ENCODE results near the gene RAP1GAP2. TPM values are rescaled to one million over a fixed set of nuclear protein-coding genes. Genes with fewer than 3 reads are reported as not detected.
"Not testable (repeated sequence)": the region's sequence is repeated elsewhere in the genome, so short reads cannot be mapped to it uniquely, and the experiment has no call there.

Gene RAP1GAP2
- total RNA-seq, 1 experiment from 2014 or later, result 4.4 TPM

DNA sequence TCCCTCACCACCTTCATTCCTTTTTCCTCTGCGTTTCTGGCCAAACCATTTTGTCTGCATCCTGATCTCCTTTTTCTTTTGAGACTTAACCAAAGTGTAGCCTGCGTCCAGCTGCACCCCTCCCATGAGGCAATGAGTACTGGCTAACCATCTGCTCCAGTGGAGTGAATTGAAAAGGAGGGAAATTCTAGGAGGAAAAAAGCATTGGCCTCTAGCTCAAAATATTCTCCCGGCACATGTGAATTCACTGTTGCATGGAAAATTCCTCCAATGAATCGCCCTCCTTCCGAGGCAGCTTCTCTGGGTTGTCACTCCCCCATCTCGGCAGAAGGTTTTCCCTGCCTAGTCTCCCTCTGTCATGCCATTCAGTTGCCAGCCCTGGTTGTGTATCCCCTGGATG, 5.6 kb downstream of the RAP1GAP2 start:
- no peak for DNase-seq
- H3K36me3 ChIP-seq, result no peaks in the 10 kb centered on the region
- no peak overlapping the region for H3K4me3 ChIP-seq
- no peaks in the 10 kb centered on the region for H3K9me3 ChIP-seq
- no peaks in the 10 kb centered on the region for H3K27me3 ChIP-seq

DNA sequence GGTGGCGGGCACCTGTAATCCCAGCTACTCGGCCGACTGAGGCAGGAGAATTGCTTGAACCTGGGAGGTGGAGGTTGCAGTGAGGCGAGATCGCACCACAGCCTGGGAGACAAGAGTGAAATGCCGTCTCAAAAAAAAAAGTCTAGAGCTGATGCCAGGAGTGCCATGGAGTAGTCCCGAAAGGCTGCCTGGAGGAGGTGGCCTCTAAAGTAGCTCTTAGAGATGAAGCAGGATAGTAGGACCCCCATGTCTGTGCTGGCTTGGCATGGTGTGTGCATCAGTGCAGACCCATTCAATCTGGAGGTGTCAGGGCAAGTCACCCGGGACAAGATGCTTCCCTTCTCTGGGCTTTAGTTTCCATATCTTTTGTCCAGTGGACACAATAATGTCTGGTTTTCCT, 6.3 kb downstream of the RAP1GAP2 start:
- Histone ChIP-seq H3K9me3 (no peaks in the 10 kb centered on the region), H3K36me3 (no peaks in the 10 kb centered on the region), H3K27me3 (no peaks in the 10 kb centered on the region), H3K4me3 (no peak overlapping the region)
- DNase-seq, result no peak

- no peak for DNase-seq
These were observed 7.1 kb downstream of the RAP1GAP2 start for GRCh38 chr17:2803386-2803785.

GRCh38 chr17:2803971-2804370, 7.7 kb downstream of the RAP1GAP2 start:
- H3K27me3 ChIP-seq, result no peaks in the 10 kb centered on the region
- no peak overlapping the region for H3K4me3 ChIP-seq
- H3K9me3 ChIP-seq, result no peaks in the 10 kb centered on the region
- DNase-seq, result no peak
- H3K36me3 ChIP-seq, result no peaks in the 10 kb centered on the region

More at GRCh38 chr17:2803386-2803785, 7.1 kb downstream of the RAP1GAP2 start:
- H3K27me3 ChIP-seq, result no peaks in the 10 kb centered on the region
- no peaks in the 10 kb centered on the region for H3K9me3 ChIP-seq
- no peaks in the 10 kb centered on the region for H3K36me3 ChIP-seq
- H3K4me3 ChIP-seq, result no peak overlapping the region

DNA sequence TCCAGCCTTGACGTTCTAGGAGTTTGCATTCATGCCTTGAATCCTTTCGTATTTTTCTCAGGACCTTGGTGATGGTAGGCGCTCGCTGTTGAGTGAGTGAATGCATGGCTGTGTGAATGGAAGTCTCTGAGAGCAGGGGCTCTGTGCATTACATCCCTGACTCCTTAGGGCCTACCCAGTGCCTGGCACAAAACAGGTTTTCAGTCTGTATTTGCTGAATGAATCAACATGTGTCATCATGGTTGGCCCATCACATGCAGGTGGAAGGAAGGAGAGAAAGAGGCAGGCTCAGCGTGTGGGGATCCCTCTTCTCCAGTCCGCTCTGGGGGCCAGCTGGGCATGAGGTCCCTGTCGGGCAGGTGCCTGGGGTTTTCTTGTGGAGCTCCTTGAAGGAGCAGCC, 8.7 kb downstream of the RAP1GAP2 start:
- no peaks in the 10 kb centered on the region for H3K9me3 ChIP-seq
- no peaks in the 10 kb centered on the region for H3K27me3 ChIP-seq
- no peak for DNase-seq
- no peak overlapping the region for H3K4me3 ChIP-seq
- H3K36me3 ChIP-seq, result no peaks in the 10 kb centered on the region

GRCh38 chr17:2805961-2806360, 9.7 kb downstream of the RAP1GAP2 start:
- DNase-seq, result no peak
- no peaks in the 10 kb centered on the region for H3K36me3 ChIP-seq
- no peaks in the 10 kb centered on the region for H3K27me3 ChIP-seq
- no peak overlapping the region for H3K4me3 ChIP-seq
- H3K9me3 ChIP-seq, result no peaks in the 10 kb centered on the region

GRCh38 chr17:2808367-2809335, 12.4 kb downstream of the RAP1GAP2 start:
- H3K9me3 ChIP-seq, result no peaks in the 10 kb centered on the region
- H3K27me3 ChIP-seq, result no peaks in the 10 kb centered on the region
- H3K4me3 ChIP-seq, result no peak overlapping the region
- DNase-seq, result no peak
- no peaks in the 10 kb centered on the region for H3K36me3 ChIP-seq

- H3K36me3 ChIP-seq, result no peaks in the 10 kb centered on the region
- no peak for DNase-seq
- no peak overlapping the region for H3K4me3 ChIP-seq
- no peaks in the 10 kb centered on the region for H3K9me3 ChIP-seq
- no peaks in the 10 kb centered on the region for H3K27me3 ChIP-seq
These were observed 13.1 kb downstream of the RAP1GAP2 start for GRCh38 chr17:2809337-2809736.

GRCh38 chr17:2814049-2814448, 17.8 kb downstream of the RAP1GAP2 start:
- Histone ChIP-seq H3K9me3 (no peaks in the 10 kb centered on the region), H3K27me3 (no peaks in the 10 kb centered on the region), H3K4me3 (no peak overlapping the region), H3K36me3 (no peaks in the 10 kb centered on the region)
- no peak for DNase-seq

DNA sequence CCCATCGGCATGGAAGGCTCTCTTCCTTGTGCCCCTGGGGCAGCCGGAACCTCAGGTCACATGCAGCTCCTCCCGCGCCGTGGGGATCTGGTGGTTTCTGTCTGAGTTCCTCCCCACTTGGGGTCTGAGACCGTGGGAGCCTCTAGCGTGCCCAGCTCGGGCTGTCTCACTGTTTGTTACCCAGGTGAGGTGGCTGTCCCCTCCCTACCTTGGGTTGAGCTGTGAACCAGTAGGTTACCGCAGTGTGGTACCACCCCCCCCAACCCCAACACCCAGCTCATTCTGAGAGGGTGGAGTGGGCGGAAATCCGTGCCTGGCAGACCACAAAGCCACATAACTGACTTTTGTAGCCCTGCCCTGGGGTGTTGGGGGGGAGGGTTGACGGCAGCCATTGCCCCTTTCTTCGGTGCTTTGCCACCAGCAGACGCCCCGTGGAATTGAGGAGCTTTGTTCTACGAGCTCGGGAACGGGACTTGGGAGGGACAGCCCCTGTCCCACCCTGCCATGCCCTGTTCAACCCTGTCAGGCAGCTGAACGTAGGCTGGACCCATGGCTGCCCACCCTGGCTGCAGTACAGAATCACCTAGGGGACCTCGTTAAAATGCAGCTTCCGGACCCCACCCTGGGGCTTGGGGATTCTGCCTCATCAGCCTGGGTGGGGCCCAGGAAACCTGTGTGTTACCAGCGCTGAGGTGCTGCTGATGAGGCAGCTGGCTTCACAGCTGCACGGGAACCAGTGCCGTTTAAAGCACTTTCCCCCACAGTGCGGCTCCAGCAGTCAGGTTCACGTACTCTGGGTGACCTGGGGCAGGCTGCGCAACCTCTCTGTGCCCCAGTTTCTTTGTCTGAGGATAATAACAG, 18.5 kb downstream of the RAP1GAP2 start:
- Histone ChIP-seq H3K4me3 (no peak overlapping the region), H3K9me3 (no peaks in the 10 kb centered on the region), H3K27me3 (no peaks in the 10 kb centered on the region), H3K36me3 (no peaks in the 10 kb centered on the region)
- DNase-seq, result no peak

GRCh38 chr17:2815781-2816185, 19.5 kb downstream of the RAP1GAP2 start:
- Histone ChIP-seq H3K36me3 (no peaks in the 10 kb centered on the region), H3K27me3 (no peaks in the 10 kb centered on the region), H3K9me3 (no peaks in the 10 kb centered on the region), H3K4me3 (no peak overlapping the region)
- no peak for DNase-seq

- no peak for DNase-seq
- Histone ChIP-seq H3K27me3 (no peaks in the 10 kb centered on the region), H3K4me3 (no peak overlapping the region), H3K36me3 (no peaks in the 10 kb centered on the region), H3K9me3 (no peaks in the 10 kb centered on the region)
These were observed 20.4 kb downstream of the RAP1GAP2 start for GRCh38 chr17:2816688-2817087.

GRCh38 chr17:2819294-2819693, 23.1 kb downstream of the RAP1GAP2 start:
- not testable (repeated sequence) for DNase-seq, H3K4me3 ChIP-seq, H3K27me3 ChIP-seq, H3K9me3 ChIP-seq, H3K36me3 ChIP-seq

- no peaks in the 10 kb centered on the region for H3K27me3 ChIP-seq
- H3K36me3 ChIP-seq, result no peaks in the 10 kb centered on the region
- no peaks in the 10 kb centered on the region for H3K9me3 ChIP-seq
- no peak for DNase-seq
- no peak overlapping the region for H3K4me3 ChIP-seq
These were observed 23.8 kb downstream of the RAP1GAP2 start for GRCh38 chr17:2819921-2820501.

- H3K4me3 ChIP-seq, result no peak overlapping the region
- no peaks in the 10 kb centered on the region for H3K27me3 ChIP-seq
- H3K9me3 ChIP-seq, result no peaks in the 10 kb centered on the region
- no peak for DNase-seq
- H3K36me3 ChIP-seq, result no peaks in the 10 kb centered on the region
These were observed 25.6 kb downstream of the RAP1GAP2 start for GRCh38 chr17:2821868-2822267.

DNA sequence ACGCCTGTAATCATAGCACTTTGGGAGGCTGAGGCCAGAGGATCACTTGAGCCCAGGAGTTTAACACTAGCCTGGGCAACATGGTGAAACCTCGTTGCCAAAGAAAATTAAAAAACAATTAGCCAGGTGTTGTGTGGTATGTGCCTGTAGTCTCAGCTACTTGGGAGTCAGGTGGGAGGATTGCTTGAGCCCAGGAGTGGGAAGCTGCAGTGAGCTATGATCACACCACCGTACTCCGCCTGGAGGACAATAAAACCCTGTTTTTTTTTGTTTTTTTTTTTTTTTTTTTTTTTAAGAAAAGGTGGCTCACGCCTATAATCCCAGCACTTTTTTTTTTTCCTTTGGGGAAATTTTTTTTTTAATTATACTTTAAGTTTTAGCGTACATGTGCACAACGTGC, 26.1 kb downstream of the RAP1GAP2 start:
- no peak overlapping the region for H3K4me3 ChIP-seq
- no peaks in the 10 kb centered on the region for H3K36me3 ChIP-seq
- no peaks in the 10 kb centered on the region for H3K9me3 ChIP-seq
- no peaks in the 10 kb centered on the region for H3K27me3 ChIP-seq
- DNase-seq, result no peak

Data from MG63 (cell line).